IMR-90 (cell line): Measurements from ENCODE around the gene OR6C1. TPM values are rescaled to one million over a fixed set of nuclear protein-coding genes. Genes with fewer than 3 reads are reported as not detected.
"Not testable (repeated sequence)": the region's sequence is repeated elsewhere in the genome, so short reads cannot be mapped to it uniquely, and the experiment has no call there.

Experiments used
- ATAC-seq: fragments of 200-7000 bp; cut with Tn5 transposase; 2 replicates; pipeline ENCODE4 v1.9.1; 2020; ENCODE audit warnings: low read depth, mild to moderate bottlenecking, moderate library complexity
- BruUV-seq: library from RNA; stranded (reverse); fragments of 400-500 nt; replicated peaks from 2 replicates; lab custom pipeline; 2021; lab: Mats Ljungman, UMichigan
- CTCF ChIA-PET: fragments of 300-600 bp; formaldehyde crosslinking; extraction: SDS; loops from one replicate; lab custom pipeline; 2021; ENCODE audit warnings: antibody characterized with exemption; lab: Yijun Ruan, JAX
- POLR2A ChIA-PET: fragments of 300-600 bp; sonication (Branson Sonifier 250); formaldehyde crosslinking; loops from one replicate; lab custom pipeline; 2022; ENCODE audit warnings: antibody characterized with exemption; ENCODE audit not compliant: unreplicated experiment; lab: Charles Lee
- DNase-seq: peaks from one replicate; pipeline ENCODE4 v3.0.0; 2013
- H2AFZ ChIP-seq: replicated peaks from 2 replicates; pipeline ENCODE3; 2013; ENCODE audit warnings: low read length, mild to moderate bottlenecking; ENCODE audit not compliant: poor library complexity
- H2AK5ac ChIP-seq: 2 replicates; pipeline ENCODE4 v1.6.1; 2013; ENCODE audit warnings: low read depth, low read length, inconsistent platforms
- H2AK9ac ChIP-seq: replicated peaks from 2 replicates; pipeline ENCODE3; 2013; ENCODE audit warnings: mild to moderate bottlenecking, low read depth, low read length, moderate library complexity; ENCODE audit not compliant: poor library complexity
- H2BK120ac ChIP-seq: 2 replicates; pipeline ENCODE4 v1.6.1; 2013; ENCODE audit warnings: low read depth, low read length, inconsistent platforms
- H2BK15ac ChIP-seq: 3 replicates; pipeline ENCODE4 v1.6.1; 2013; ENCODE audit warnings: low read depth, low read length, inconsistent platforms
- H2BK20ac ChIP-seq: 2 replicates; pipeline ENCODE4 v1.6.1; 2013; ENCODE audit warnings: low read depth, mild to moderate bottlenecking, inconsistent platforms, low read length, moderate library complexity
- H2BK5ac ChIP-seq: 2 replicates; pipeline ENCODE4 v1.6.1; 2013; ENCODE audit warnings: mild to moderate bottlenecking, low read depth, low read length, inconsistent platforms; ENCODE audit not compliant: poor library complexity, severe bottlenecking
- H3K14ac ChIP-seq: replicated peaks from 2 replicates; pipeline ENCODE4 v1.6.1; 2013; ENCODE audit warnings: low read depth, low read length, inconsistent platforms
- H3K18ac ChIP-seq: 2 replicates; pipeline ENCODE4 v1.6.1; 2013; ENCODE audit warnings: low read depth, low read length, control low read depth
- H3K23ac ChIP-seq: 2 replicates; pipeline ENCODE4 v1.6.1; 2013; ENCODE audit warnings: low read depth, low read length, inconsistent platforms
- H3K27ac ChIP-seq: 2 replicates; pipeline ENCODE4 v1.5.1; 2013; ENCODE audit warnings: mild to moderate bottlenecking, control low read depth, low read length; ENCODE audit not compliant: insufficient read depth
- H3K27me3 ChIP-seq: 2 replicates; pipeline ENCODE4 v1.6.1; 2013; ENCODE audit warnings: low read length; ENCODE audit not compliant: control insufficient read depth, insufficient read depth
- H3K36me3 ChIP-seq: 2 replicates; pipeline ENCODE4 v1.6.1; 2013; ENCODE audit warnings: low read length, mixed read lengths; ENCODE audit not compliant: control insufficient read depth, insufficient read depth
- H3K4ac ChIP-seq: 2 replicates; pipeline ENCODE4 v1.6.1; 2013; ENCODE audit warnings: low read depth, low read length, inconsistent platforms
- H3K4me1 ChIP-seq: 2 replicates; pipeline ENCODE4 v1.6.1; 2013; ENCODE audit warnings: low read length, mixed read lengths; ENCODE audit not compliant: control insufficient read depth, insufficient read depth
- H3K4me2 ChIP-seq: 2 replicates; pipeline ENCODE4 v1.6.1; 2013; ENCODE audit warnings: low read depth, mild to moderate bottlenecking, control low read depth, low read length, moderate library complexity
- H3K4me3 ChIP-seq: 2 replicates; pipeline ENCODE4 v1.5.1; 2013; ENCODE audit warnings: low read depth, mild to moderate bottlenecking, control low read depth, low read length, moderate library complexity; ENCODE audit not compliant: insufficient read depth
- H3K56ac ChIP-seq: 2 replicates; pipeline ENCODE4 v1.6.1; 2013; ENCODE audit warnings: low read length, inconsistent platforms; ENCODE audit not compliant: insufficient read depth; ENCODE audit errors: extremely low read depth
- H3K79me1 ChIP-seq, 2 experiments: 2 replicates each; pipeline ENCODE4 v1.6.1; 2013; ENCODE audit warnings: low read length in 2 of 2, inconsistent platforms in 1 of 2, low read depth in 1 of 2
- H3K9ac ChIP-seq: 2 replicates; pipeline ENCODE4 v1.6.1; 2013; ENCODE audit warnings: low read depth, low read length, control low read depth
- H3K9me1 ChIP-seq: 2 replicates; pipeline ENCODE4 v1.6.1; 2013; ENCODE audit warnings: low read length, inconsistent platforms; ENCODE audit not compliant: insufficient read depth
- H3K9me3 ChIP-seq: 2 replicates; pipeline ENCODE4 v1.6.1; 2013; ENCODE audit warnings: low read length; ENCODE audit not compliant: control insufficient read depth, insufficient read depth
- H4K20me1 ChIP-seq: 2 replicates; pipeline ENCODE4 v1.6.1; 2013; ENCODE audit warnings: low read length, inconsistent platforms; ENCODE audit not compliant: insufficient read depth
- H4K5ac ChIP-seq: 2 replicates; pipeline ENCODE4 v1.6.1; 2013; ENCODE audit warnings: mild to moderate bottlenecking, low read depth, low read length, control low read depth
- H4K8ac ChIP-seq, 2 experiments: 2 replicates each; pipeline ENCODE4 v1.6.1; 2013; ENCODE audit warnings: low read depth in 2 of 2, low read length in 2 of 2, control low read depth in 1 of 2, inconsistent platforms in 1 of 2
- H4K91ac ChIP-seq: 2 replicates; pipeline ENCODE4 v1.6.1; 2013; ENCODE audit warnings: low read depth, low read length, inconsistent platforms; ENCODE audit not compliant: insufficient read depth
- WGBS, 2 experiments: methylation state at CpG; one replicate each; pipeline versions ENCODE4 v1.1.5 to v1.1.7; 2013; ENCODE audit warnings: missing lambda C conversion rate in 2 of 2; ENCODE audit not compliant: insufficient read length in 1 of 2; ENCODE audit errors: extremely low coverage in 2 of 2; 5-methylcytosine and 5-hydroxymethylcytosine counted together
- dilution Hi-C: fragments of 300-500 bp; cut with HindIII; formaldehyde crosslinking; loops from one replicate; pipeline ENCODE4 v1.14.3; 2018; ENCODE audit warnings: low sequenced_read_pairs; ENCODE audit not compliant: unreplicated experiment
- in situ Hi-C: fragments of 300-500 bp; cut with MboI; formaldehyde crosslinking; loops from 3 replicates; pipeline ENCODE4 v1.14.3; 2019; ENCODE audit warnings: low sequenced_read_pairs, inconsistent platforms, mixed read lengths
- intact Hi-C: fragments of 100-400 bp; cut with micrococcal nuclease; formaldehyde crosslinking; loops from 2 replicates; pipeline ENCODE4 v1.10.0; 2022
- polyA plus RNA-seq, 3 experiments: library from polyadenylated mRNA; depleted of rRNA; stranded (reverse); fragments of >200 nt; gene quantifications; 2 replicates each; pipeline ENCODE4 v1.2.3, GENCODE V29; 2012; ENCODE audit warnings: low replicate concordance in 1 of 3
- total RNA-seq: library from RNA; depleted of rRNA; stranded (reverse); fragments of >200 nt; gene quantifications from 2 replicates; pipeline ENCODE4 v1.2.3, GENCODE V29; 2012

The OR6C1 gene
- total and polyA plus RNA-seq, 2 of the 4 experiments (the other 2 are of a cell fraction): not detected

DNA sequence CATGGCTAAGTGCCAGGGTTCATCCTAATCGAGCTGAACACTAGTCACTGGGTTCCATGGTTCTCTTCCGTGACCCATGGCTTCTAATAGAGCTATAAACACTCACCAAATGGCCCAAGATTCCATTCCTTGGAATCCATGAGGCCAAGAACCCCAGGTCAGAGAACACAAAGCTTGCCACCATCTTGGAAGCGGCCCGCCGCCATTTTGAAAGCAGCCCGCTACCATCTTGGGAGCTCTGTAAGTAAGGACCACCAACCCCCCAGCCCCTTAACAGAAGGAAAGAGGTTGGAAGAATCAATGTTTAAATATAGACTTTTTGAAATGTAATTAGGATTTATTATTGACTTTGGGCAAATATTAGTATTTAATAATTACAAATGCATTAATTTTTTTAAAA, 11.7 kb downstream of the OR6C1 start:
- CTCF ChIA-PET, H3K4me3 ChIP-seq, H2BK15ac ChIP-seq, H3K36me3 ChIP-seq, H3K4ac ChIP-seq, H3K9me3 ChIP-seq, H3K4me1 ChIP-seq, ATAC-seq, H4K91ac ChIP-seq, H3K27me3 ChIP-seq, H3K9me1 ChIP-seq, H3K18ac ChIP-seq, H3K4me2 ChIP-seq, H3K79me1 ChIP-seq, H4K20me1 ChIP-seq, dilution Hi-C loops, intact Hi-C loops, H3K56ac ChIP-seq, H2BK5ac ChIP-seq, H2BK20ac ChIP-seq, DNase-seq, H2AFZ ChIP-seq, H3K9ac ChIP-seq, H2AK9ac ChIP-seq, in situ Hi-C loops, H2BK120ac ChIP-seq, H3K27ac ChIP-seq, H3K14ac ChIP-seq, H3K23ac ChIP-seq, H4K8ac ChIP-seq, BruUV-seq, H2AK5ac ChIP-seq, POLR2A ChIA-PET, H4K5ac ChIP-seq: not testable (repeated sequence)
- no CpG with 5 or more reads among the region's 6 CpGs for WGBS, 2 experiments
